Type B pancreatic cell (in vitro differentiated cells): ENCODE results near the gene HMG20A. TPM values are rescaled to one million over a fixed set of nuclear protein-coding genes. Genes with fewer than 3 reads are reported as not detected.

Experiments used
- DNase-seq: peaks from one replicate; pipeline ENCODE4 v3.0.0; 2021; ENCODE audit warnings: mixed read lengths; ENCODE audit not compliant: unreplicated experiment; ENCODE audit errors: extremely low spot score
- H3K27ac Mint-ChIP-seq: 2 replicates; pipeline ENCODE4 v1.8.0; 2021; ENCODE audit warnings: mild to moderate bottlenecking, mixed read lengths
- H3K27me3 Mint-ChIP-seq: 2 replicates; pipeline ENCODE4 v1.8.0; 2021; ENCODE audit warnings: mixed read lengths
- H3K36me3 Mint-ChIP-seq: 2 replicates; pipeline ENCODE4 v1.8.0; 2021; ENCODE audit warnings: mixed read lengths
- H3K4me1 Mint-ChIP-seq: one replicate; pipeline ENCODE4 v1.8.0; 2021; ENCODE audit warnings: mixed read lengths; ENCODE audit not compliant: unreplicated experiment
- H3K4me3 Mint-ChIP-seq: 2 replicates; pipeline ENCODE4 v1.8.0; 2021; ENCODE audit warnings: mild to moderate bottlenecking, mixed read lengths
- H3K9me3 Mint-ChIP-seq: 2 replicates; pipeline ENCODE4 v1.8.0; 2021; ENCODE audit warnings: mixed read lengths
- CTCF ChIP-seq: fragments of 200-600 bp; sonication (generic); conservative IDR thresholded peaks from 2 replicates; pipeline ENCODE4 v1.5.0; 2021; ENCODE audit warnings: antibody characterized with exemption, mild to moderate bottlenecking
- total RNA-seq: library from RNA; stranded (reverse); gene quantifications from 2 replicates; pipeline ENCODE4 v1.2.1, GENCODE V29; 2021; ENCODE audit warnings: low replicate concordance

The HMG20A gene
- total RNA-seq, 1 donor from 2014 or later, result 48.7 TPM

DNA sequence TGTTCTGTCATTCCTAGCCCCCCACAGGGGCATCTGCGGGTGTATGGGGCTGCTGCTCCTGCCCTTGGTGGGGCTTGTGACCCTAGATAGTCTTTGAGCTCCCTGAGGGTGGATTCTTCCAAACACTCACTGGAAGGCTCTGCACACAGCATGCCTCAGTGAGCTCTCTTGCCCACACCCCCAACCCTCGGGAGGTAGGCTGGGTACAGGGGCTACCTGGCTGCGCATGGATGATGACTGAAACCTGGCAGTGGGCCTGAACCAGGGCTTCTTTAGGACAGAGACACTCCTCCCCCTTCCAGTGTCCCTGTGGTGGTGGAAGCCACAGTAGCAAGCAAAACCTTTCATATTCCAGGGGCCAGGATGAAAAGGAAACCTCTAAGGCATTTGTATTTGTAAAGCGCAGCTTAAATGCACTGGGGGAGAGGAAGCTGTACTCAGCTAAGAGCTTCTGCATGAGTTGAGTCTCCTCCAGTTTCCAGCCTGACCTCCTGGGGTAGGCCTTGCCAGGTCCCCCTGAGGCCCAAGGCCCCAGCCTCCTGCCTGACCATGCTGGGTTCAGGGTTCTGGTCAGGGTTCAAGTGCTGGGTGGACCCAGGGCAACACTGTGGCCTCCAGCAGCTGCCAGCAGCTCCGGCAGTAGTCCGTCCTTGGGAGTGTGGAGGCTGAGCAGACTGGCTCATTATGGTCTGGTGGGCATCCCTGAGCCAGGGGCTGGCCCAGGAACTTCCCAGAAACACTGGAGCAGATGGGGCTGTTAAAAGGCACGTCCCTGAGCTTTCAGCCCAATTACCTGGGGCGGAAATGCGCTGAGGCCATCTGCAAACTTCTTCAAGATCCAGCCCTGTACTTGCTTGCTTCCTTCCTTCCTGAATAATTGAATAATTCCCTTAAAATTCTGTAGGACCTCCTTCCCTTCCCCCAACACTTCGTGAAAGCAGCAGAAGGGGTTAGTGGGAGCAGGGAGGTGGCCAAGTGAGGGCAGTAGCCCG is 89.7 kb downstream of the HMG20A start:
- H3K9me3 Mint-ChIP-seq, result peaks cover 6% of the 10 kb centered on the region

GRCh38 chr15:77511869-77512268 is 91.2 kb downstream of the HMG20A start:
- H3K36me3 Mint-ChIP-seq, result no peaks in the 10 kb centered on the region
- H3K4me3 Mint-ChIP-seq, result no peak overlapping the region
- H3K27me3 Mint-ChIP-seq, result no peaks in the 10 kb centered on the region
- no peak overlapping the region for H3K27ac Mint-ChIP-seq
- H3K9me3 Mint-ChIP-seq, result peaks cover 6% of the 10 kb centered on the region
- peaks cover 39% of the 10 kb centered on the region for H3K4me1 Mint-ChIP-seq
- DNase-seq, result no peak
- TF ChIP-seq CTCF, result no peak

More for the DNA sequence above, 89.7 kb downstream of the HMG20A start:
- Mint-ChIP-seq H3K4me1 (peaks cover 48% of the 10 kb centered on the region), H3K27ac (no peak overlapping the region), H3K4me3 (no peak overlapping the region), H3K27me3 (no peaks in the 10 kb centered on the region), H3K36me3 (no peaks in the 10 kb centered on the region)
- TF ChIP-seq CTCF, result no peak
- DNase-seq, result no peak

DNA sequence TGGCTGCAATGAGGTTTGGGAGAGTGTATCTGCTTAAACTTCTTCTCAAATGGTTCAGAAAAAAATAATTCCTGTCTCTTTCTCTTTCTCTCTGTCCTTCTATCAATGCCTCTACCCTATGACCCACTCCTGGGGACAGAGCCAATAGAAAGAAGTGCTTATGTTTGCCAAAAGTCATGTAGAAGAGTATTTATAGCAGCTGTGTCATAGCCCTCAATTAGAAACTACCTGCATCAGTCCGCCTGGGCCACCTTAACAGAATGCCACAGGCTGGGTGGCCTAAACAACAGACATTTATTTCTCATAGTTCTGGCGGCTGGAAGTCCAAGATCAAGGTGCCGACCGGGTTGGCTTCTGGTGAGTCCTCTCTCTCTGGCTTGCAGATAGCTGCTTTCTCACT is 92.5 kb downstream of the HMG20A start:
- TF ChIP-seq CTCF, result no peak
- no peaks in the 10 kb centered on the region for H3K27me3 Mint-ChIP-seq
- H3K4me3 Mint-ChIP-seq, result no peak overlapping the region
- H3K4me1 Mint-ChIP-seq, result peaks cover 25% of the 10 kb centered on the region
- no peak overlapping the region for H3K27ac Mint-ChIP-seq
- H3K9me3 Mint-ChIP-seq, result peaks cover 6% of the 10 kb centered on the region
- H3K36me3 Mint-ChIP-seq, result no peaks in the 10 kb centered on the region
- no peak for DNase-seq

DNA sequence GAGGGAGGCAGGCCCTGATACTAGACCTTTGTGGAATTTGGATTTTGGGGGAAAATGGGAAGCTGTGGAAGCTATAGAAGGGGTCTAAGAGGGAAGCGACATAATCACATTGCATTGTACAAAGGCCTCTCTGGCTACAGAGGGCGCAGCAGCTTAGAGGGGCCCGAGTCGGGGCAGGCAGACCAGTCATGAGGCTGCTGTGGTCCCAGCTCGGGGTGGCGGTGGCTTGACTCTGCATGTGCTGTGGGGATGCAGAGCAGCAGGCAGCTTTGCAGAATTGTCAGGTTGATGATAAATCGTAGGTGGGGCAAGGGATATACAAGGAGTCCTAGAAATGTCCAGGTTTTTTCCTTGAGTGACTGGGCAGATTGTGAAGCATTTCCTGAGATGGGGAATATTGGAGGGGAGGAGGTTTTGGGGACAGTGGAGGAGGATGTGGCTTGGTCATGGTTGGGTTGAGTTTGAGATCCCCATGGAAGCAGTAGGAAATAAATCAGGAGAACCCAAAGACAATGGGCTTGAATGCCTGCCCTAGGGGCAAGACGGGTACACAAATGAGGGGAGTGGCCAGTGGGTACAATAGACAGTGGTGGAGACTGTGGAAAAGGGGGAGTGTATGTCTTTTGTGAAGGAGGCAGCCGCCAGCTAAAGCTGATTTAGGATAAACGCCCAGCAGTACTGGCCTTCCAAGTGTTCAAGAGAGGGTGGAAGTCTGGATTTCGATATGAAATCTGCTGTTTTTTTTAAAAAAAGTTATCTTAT is 94.1 kb downstream of the HMG20A start:
- no peaks in the 10 kb centered on the region for H3K27me3 Mint-ChIP-seq
- no peaks in the 10 kb centered on the region for H3K36me3 Mint-ChIP-seq
- H3K9me3 Mint-ChIP-seq, result peaks cover 6% of the 10 kb centered on the region
- no peak overlapping the region for H3K27ac Mint-ChIP-seq
- no peak overlapping the region for H3K4me3 Mint-ChIP-seq
- TF ChIP-seq CTCF, result no peak
- H3K4me1 Mint-ChIP-seq, result peaks cover 18% of the 10 kb centered on the region
- DNase-seq, result no peak

GRCh38 chr15:77515613-77516012 is 94.9 kb downstream of the HMG20A start:
- Mint-ChIP-seq H3K27ac (no peak overlapping the region), H3K4me3 (no peak overlapping the region), H3K36me3 (no peaks in the 10 kb centered on the region), H3K9me3 (peaks cover 6% of the 10 kb centered on the region), H3K27me3 (no peaks in the 10 kb centered on the region), H3K4me1 (peaks cover 18% of the 10 kb centered on the region)
- DNase-seq, result no peak
- no peak for TF ChIP-seq CTCF
